Heart right ventricle (tissue), 16 donors: ENCODE results near the gene THSD4. TPM values are rescaled to one million over a fixed set of nuclear protein-coding genes. Genes with fewer than 3 reads are reported as not detected.

Experiments used
- ATAC-seq, 8 donors: fragments of 200-7000 bp; cut with Tn5 transposase; one replicate each; pipeline ENCODE4 v1.9.1; 2020; ENCODE audit warnings: mild to moderate bottlenecking in 8 of 8, moderate library complexity in 8 of 8, moderate number of reproducible peaks in 1 of 8
- DNase-seq, 2 donors: peaks; one replicate each; pipeline ENCODE4 v3.0.0-alpha.2; 2020
- H3K27ac ChIP-seq, 10 donors: fragments of 200-600 bp; sonication (generic) in 2 of 10; one replicate each; pipeline versions ENCODE4 v1.5.0 to v1.8.0; 2020 to 2022; ENCODE audit warnings: mild to moderate bottlenecking in 3 of 10
- H3K27me3 ChIP-seq, 7 donors: fragments of 200-600 bp; one replicate each; pipeline ENCODE4 v1.8.0; 2021 to 2022; ENCODE audit warnings: mild to moderate bottlenecking in 2 of 7
- H3K36me3 ChIP-seq, 9 donors: fragments of 200-600 bp; sonication (generic) in 1 of 9; one replicate each; pipeline versions ENCODE4 v1.5.0 to v1.8.0; 2020 to 2022; ENCODE audit warnings: mild to moderate bottlenecking in 2 of 9
- H3K4me1 ChIP-seq, 9 donors: fragments of 200-600 bp; sonication (generic) in 1 of 9; one replicate each; pipeline versions ENCODE4 v1.5.0 to v1.8.0; 2020 to 2022; ENCODE audit warnings: mild to moderate bottlenecking in 4 of 9
- H3K4me3 ChIP-seq, 10 donors: fragments of 200-600 bp; sonication (generic) in 2 of 10; one replicate each; pipeline versions ENCODE4 v1.5.0 to v1.8.0; 2020 to 2022; ENCODE audit warnings: mild to moderate bottlenecking in 7 of 10, moderate library complexity in 2 of 10
- H3K9me3 ChIP-seq, 11 donors: fragments of 200-600 bp in 10 of 11; sonication (generic) in 2 of 11; one replicate each; pipeline versions ENCODE4 v1.5.0 to v1.8.0; 2013 to 2022; ENCODE audit warnings: mild to moderate bottlenecking in 2 of 11, control low read depth in 1 of 11, moderate library complexity in 1 of 11
- CTCF ChIP-seq, 9 donors: fragments of 200-600 bp; sonication (generic) in 2 of 9; IDR thresholded peaks; one replicate each; pipeline versions ENCODE4 v1.5.0 to v1.8.0; 2021 to 2022; ENCODE audit warnings: antibody characterized with exemption in 9 of 9, mild to moderate bottlenecking in 5 of 9, moderate library complexity in 1 of 9
- WGBS, 2 donors: extraction: QIAGEN DNeasy Blood & Tissue Kit; methylation state at CpG; one replicate each; pipeline ENCODE4 v1.1.7; 2013; ENCODE audit warnings: inconsistent platforms in 1 of 2; 5-methylcytosine and 5-hydroxymethylcytosine counted together
- intact Hi-C, 10 donors: fragments of 100-400 bp; cut with DNase I; formaldehyde crosslinking; loops; one replicate each; pipeline versions ENCODE4 v1.11.1 to v1.14.2; 2022
- polyA plus RNA-seq, 2 donors: library from polyadenylated mRNA; stranded (reverse); fragments of 200-250 nt; gene quantifications; one replicate each; pipeline ENCODE4 v1.2.3, GENCODE V29; 2013
- total RNA-seq, 10 donors: library from RNA; stranded (reverse); fragmentation: NEBNext Ultra II Directional in 3 of 10; extraction: Animal tissue kit (Norgen Biotek cat#: 25700) in 3 of 10; gene quantifications; one replicate each; pipeline versions ENCODE4 v1.2.1 to v1.2.4, GENCODE V29; 2021 to 2023
- donor health status: Arrhythmogenic right ventricular cardiomyopathy.
- donor health status: ischemic (EF 13 %, LVEDD 7.1; RV severe dilation, severe dysfunction).
- donor health status: healthy with polysubstance abuse.
- donor health status: DM: no; HTN: yes; CAD: no.
- donor health status: DM: no; HTN: no; CAD: no.
- donor health status: ischemic (EF 25% LVEDD 6.9; RV normal size, moderate dysfunction).
- donor health status: ischemic (EF 25% LVEDD 5.7; RV mildly dilated, moderate dysfunction).
- donor health status: healthy.
- donor health status: DM: yes; HTN: yes; CAD: no.
- donor health status: Ischemic cardiomyopathy.
- donor health status: ischemic (EF 35%, LVEDD 5.7; RV mildly dilated, moderate dysfunction).
- donor health status: nonischemic (EF 11% LVEDD 7.7; RV severe dilation, severe dysfunction).
- donor health status: DM: yes; HTN: yes; CAD: no.
- donor health status: PGD.
- donor health status: ischemic (EF 29% LVEDD 5.4; RV normal size, mild dysfunction).
- donor health status: nonischemic (EF 23%, LVEDD 6.1; RV moderate dilation, normal function).

Gene THSD4
- total and polyA plus RNA-seq, 12 donors, result 20.8 to 212 (median 139) TPM

GRCh38 chr15:71215126-71215894 lies 100.0 kb downstream of the THSD4 start:
- TF ChIP-seq CTCF (IDR thresholded peaks at IDR 0.05), result no peak
- ATAC-seq, result peak in 1 of 8 donors; percentile 20
- no peak for DNase-seq

DNA sequence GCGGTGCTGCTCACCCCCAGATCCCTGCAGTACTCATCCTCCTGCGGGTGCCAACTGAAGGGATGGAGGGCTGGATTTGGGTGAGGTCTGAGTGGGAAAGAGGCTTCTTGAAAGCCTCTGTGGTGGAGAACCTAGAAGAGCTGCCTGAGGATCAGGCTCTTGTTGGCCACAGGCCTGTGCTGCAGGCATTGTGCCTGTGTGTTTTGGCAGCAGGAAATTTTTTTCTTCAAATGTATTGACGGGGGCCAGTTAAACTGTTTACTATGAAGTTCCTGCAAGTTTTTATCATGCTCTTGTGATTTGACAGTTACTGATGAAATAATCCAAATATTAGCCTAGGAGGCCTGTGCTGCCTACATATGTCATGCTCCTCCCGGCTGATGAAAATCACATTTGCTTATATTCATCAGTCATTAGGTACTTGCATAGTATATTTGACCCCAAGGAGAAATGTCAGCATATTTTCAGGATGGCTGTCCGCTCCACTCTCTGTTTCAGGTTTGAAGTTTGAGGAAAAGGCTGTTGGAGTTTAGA lies 103.1 kb downstream of the THSD4 start:
- no peaks in the 10 kb centered on the region for H3K9me3 ChIP-seq
- H3K27me3 ChIP-seq, result no peaks in the 10 kb centered on the region
- peaks cover 0 to 10% (median 0%) of the 10 kb centered on the region in 9 donors for H3K36me3 ChIP-seq
- ATAC-seq, result peak in 5 of 8 donors; percentile 4 to 34 (median 22)
- no peak overlapping the region for H3K4me3 ChIP-seq
- intact Hi-C loops, result no loop called here
- no peak for DNase-seq
- 69 to 72% methylated on average over 5 of the region's 5 CpGs for WGBS, 2 donors
- H3K27ac ChIP-seq, result peak overlapping the region in 4 of 10 donors; percentile 38 to 65 (median 50)
- peaks cover 0 to 36% (median 10%) of the 10 kb centered on the region in 9 donors for H3K4me1 ChIP-seq
- TF ChIP-seq CTCF (IDR thresholded peaks at IDR 0.05), result no peak

More at GRCh38 chr15:71215126-71215894, 100.0 kb downstream of the THSD4 start:
- H3K27ac ChIP-seq, result no peak overlapping the region
- no peaks in the 10 kb centered on the region for H3K27me3 ChIP-seq
- H3K4me1 ChIP-seq, result peaks cover 0 to 39% (median 10%) of the 10 kb centered on the region in 9 donors
- peaks cover 0 to 5% (median 0%) of the 10 kb centered on the region in 11 donors for H3K9me3 ChIP-seq
- peaks cover 0 to 10% (median 0%) of the 10 kb centered on the region in 9 donors for H3K36me3 ChIP-seq
- H3K4me3 ChIP-seq, result no peak overlapping the region
- 46 to 61% methylated on average over 39 to 51 of the region's 51 CpGs for WGBS, 2 donors
- intact Hi-C loops, result no loop called here

DNA sequence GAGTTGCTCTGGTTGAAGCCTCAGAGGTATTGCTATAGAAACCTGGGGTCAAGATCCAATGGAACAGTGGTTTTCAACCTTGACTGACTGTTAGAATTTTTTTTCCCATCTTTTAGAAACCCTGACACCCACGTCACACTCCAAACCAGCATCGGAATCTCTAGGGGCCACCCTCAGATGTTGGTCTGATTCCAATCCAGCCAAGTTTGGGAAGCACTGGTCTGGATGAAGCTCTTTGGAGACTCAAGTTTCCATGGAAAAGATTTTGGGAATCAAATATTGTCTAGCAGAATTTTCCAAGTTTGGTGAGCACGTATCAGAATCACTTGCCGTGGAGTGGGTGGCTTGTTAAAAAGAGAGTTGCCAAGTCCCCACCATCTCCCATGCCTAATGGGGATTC lies 103.8 kb downstream of the THSD4 start:
- peaks cover 0 to 33% (median 10%) of the 10 kb centered on the region in 9 donors for H3K4me1 ChIP-seq
- intact Hi-C loops, result no loop called here
- no peak overlapping the region for H3K4me3 ChIP-seq
- no peak for TF ChIP-seq CTCF (IDR thresholded peaks at IDR 0.05)
- DNase-seq (peak in 1 of 2 donors; percentile 55), ATAC-seq (peak in 7 of 8 donors; percentile 28 to 70 (median 65))
- H3K27ac ChIP-seq, result peak overlapping the region in 6 of 10 donors; percentile 29 to 65 (median 41)
- H3K36me3 ChIP-seq, result peaks cover 0 to 10% (median 0%) of the 10 kb centered on the region in 9 donors
- H3K9me3 ChIP-seq, result no peaks in the 10 kb centered on the region
- WGBS, 2 donors, result 64 to 66% methylated on average over 4 of the region's 4 CpGs
- H3K27me3 ChIP-seq, result no peaks in the 10 kb centered on the region

DNA sequence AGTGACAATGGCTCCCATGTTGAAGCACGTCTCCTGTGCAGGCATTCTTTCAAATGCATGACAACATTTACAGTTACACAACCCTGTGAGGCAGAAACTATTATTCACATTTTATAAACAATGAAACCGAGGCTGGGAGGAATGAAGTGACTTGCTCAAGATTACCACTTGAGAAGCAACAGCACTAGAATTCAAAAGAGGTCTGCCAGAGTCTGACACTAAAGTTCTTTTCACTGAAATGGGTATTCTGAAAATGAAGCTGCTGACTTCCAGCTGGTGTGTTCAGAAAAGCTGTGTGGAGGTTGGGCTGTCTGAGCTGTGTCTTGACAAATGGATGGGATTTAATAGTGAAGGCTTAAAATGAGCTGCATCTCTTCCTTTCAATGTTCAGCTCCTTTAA lies 104.4 kb downstream of the THSD4 start:
- Histone ChIP-seq H3K9me3 (peaks cover 0 to 2% (median 0%) of the 10 kb centered on the region in 11 donors), H3K27ac (peak overlapping the region in 6 of 10 donors; percentile 32 to 60 (median 41)), H3K27me3 (no peaks in the 10 kb centered on the region), H3K4me1 (peaks cover 0 to 33% (median 10%) of the 10 kb centered on the region in 9 donors), H3K4me3 (no peak overlapping the region), H3K36me3 (peaks cover 0 to 10% (median 0%) of the 10 kb centered on the region in 9 donors)
- ATAC-seq, result peak in 7 of 8 donors; percentile 36 to 53 (median 41)
- no peak for TF ChIP-seq CTCF (IDR thresholded peaks at IDR 0.05)
- 61 to 66% methylated on average over 2 of the region's 2 CpGs for WGBS, 2 donors
- intact Hi-C loops, result no loop called here
- no peak for DNase-seq
